HG03442 (cell line): ENCODE measurements around the gene WNT7B.

ENCODE experiments used
- ATAC-seq: cut with Tn5 transposase; IDR thresholded peaks from one replicate; pipeline ENCODE4 v1.9.1; 2021; ENCODE audit warnings: mild to moderate bottlenecking, moderate library complexity; ENCODE audit not compliant: unreplicated experiment

The WNT7B gene

DNA sequence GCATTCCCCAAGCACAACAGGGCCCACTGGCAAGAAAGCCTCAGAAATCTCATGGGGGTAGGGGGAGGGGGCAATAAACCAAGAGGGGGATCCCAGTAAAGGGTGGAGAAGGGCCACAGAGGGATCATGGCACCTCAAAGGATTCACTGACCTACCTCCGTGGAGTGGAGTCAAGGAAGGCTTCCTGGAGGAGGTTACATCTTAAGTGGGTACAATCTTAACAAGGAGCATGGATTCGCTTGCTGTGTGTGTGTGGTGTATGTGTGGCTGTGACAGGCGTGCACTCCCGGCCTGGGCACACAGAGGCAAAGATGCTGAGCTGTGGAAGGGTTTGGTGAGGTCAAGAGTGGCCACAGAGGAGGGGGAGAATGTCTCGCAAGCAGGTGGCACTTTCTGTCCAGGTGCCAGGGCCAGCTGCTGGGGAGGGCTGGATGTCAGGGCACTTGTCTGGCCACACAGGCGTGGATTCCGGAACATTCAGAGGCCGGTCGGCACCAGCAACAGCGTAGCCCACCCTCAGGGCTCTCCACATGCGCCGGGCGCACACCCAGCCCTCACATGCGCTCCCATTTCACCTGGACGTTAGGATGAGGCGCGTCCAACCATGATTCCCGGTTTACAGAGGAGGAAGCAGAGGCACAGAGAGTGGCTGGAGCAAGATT is 43.3 kb downstream of the WNT7B start:
- ATAC-seq: no peak

GRCh38 chr22:45932071-45932470 is 44.9 kb downstream of the WNT7B start:
- ATAC-seq: no peak

DNA sequence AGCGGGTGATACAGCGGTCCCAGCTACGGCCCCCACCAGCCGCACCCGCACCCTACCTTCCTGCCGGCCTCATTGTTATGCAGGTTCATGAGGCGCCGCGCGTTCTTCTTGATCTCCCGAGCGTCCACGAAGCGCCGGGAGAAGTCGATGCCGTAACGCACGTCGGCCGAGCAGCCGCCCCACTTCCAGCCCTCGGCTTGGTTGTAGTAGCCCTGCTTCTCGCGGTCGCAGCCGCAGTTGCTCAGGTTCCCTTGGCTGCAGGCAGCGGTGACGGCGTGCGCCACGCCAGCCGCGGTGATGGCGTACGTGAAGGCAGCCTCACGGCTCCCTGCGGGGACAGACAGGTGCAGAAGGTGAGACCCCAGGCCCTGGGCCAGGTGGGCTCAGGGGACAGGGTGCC is 45.9 kb downstream of the WNT7B start:
- ATAC-seq: no peak

GRCh38 chr22:45930324-45930723 is 46.6 kb downstream of the WNT7B start:
- no peak for ATAC-seq

- no peak for ATAC-seq
Measured at GRCh38 chr22:45929649-45930048, 47.3 kb downstream of the WNT7B start.

- no peak for ATAC-seq
Measured at GRCh38 chr22:45928726-45929368, 48.1 kb downstream of the WNT7B start.

DNA sequence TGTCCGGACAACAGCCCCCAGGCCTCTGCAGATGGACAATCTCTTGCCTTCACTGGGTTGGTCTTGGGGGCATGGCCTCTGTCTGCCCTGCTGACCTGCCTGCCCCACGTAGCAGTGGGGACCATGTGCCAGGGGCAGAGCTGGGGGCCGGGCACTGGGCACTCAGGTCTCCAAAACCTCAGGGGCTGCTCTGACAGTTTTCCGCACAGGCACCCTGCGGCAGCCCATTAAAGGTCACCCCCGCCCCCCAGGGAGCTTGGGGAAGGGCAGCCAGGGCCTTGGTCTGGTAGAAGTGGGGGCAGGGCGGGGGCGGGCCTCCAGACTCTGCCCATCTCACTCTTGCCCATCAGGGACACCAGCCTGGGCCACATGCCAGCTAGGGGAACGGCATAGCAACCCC is 49.9 kb downstream of the WNT7B start:
- ATAC-seq: no peak

DNA sequence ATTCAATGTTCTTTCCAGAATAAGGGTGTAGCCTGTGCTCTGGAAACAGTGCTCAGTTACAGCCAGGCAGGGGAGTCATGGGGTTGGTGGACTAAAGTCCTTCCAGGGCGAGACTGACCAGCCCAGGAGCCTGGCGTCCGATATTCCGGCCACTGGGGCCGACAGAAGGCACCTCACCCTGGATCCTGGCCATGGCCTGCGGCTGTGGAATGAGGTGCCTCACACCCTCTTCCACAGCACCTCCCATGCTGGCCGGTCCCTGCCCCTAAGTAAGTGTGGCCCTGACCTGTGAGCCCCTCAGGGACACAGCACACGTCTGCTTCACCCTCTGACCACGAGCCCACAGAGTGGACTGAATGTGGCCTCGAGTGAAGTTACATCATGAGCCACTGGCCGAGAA is 50.5 kb downstream of the WNT7B start:
- ATAC-seq: no peak

DNA sequence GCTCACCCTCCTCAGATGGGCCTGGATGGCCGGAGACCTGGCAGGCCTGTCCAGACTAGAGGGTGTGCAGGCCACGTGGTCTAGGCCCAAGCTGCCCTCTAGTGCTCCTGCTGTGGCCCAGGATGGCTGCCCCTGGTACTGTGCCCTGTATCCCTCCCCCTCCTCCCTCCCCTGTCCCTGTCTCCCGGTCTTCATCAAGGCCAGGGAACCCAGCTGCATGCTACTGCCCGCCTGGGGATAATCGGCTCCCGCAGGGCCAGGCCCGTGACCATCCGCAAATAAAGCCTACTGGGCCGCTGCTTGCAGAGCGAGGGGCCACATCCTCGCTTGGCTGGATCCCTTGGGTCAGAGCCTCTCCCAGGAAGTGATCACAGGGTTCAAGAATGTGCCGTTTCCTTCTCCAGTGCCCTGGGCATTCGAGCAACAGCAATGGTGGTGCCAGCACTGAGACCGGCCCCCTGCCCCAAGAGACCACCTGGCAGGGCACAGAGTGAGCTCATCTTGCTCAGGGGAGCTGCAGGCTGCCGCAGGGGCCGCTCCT is 51.1 kb downstream of the WNT7B start:
- ATAC-seq: no peak

DNA sequence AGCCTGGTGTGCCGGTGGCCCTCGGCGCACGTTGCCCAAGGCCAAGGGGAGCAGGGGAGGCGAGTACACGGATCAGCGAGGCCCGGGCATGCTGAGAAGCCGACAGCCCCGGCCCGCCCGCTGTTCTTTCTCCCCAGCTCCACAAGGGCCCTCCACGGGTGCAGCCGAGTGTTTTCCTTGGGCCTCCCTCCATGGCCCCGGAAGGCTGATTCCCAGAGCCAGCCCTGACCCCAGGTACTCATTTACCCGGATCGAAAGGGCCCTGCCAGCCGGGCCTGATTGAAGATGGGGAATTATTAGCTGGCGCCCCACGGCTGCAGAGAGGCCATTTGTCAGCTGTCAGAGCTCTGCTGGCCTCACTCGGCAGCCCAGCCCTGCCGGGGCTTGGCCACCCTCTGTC is 53.1 kb downstream of the WNT7B start:
- no peak for ATAC-seq

GRCh38 chr22:45923212-45923611 is 53.8 kb downstream of the WNT7B start:
- no peak for ATAC-seq

DNA sequence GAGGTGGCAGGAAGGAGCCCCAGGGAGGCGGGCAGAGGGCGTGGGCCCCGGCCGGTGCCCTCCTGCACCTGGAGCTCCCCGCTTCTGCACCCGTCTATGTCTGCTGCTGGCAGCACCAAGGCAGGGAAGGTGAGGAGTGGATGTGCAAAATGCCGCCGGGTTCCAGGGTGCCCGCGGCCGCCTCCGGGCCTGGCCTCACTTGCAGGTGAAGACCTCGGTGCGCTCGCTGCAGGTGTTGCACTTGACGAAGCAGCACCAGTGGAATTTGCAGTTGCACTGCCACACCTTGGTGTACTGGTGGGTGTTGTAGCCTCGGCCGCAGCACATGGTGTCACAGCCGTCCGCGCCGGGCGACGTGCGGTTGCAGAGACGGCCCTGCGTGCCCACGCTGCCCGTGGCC is 54.3 kb downstream of the WNT7B start:
- ATAC-seq: no peak

- no peak for ATAC-seq
Measured at GRCh38 chr22:45922256-45922655, 54.7 kb downstream of the WNT7B start.

DNA sequence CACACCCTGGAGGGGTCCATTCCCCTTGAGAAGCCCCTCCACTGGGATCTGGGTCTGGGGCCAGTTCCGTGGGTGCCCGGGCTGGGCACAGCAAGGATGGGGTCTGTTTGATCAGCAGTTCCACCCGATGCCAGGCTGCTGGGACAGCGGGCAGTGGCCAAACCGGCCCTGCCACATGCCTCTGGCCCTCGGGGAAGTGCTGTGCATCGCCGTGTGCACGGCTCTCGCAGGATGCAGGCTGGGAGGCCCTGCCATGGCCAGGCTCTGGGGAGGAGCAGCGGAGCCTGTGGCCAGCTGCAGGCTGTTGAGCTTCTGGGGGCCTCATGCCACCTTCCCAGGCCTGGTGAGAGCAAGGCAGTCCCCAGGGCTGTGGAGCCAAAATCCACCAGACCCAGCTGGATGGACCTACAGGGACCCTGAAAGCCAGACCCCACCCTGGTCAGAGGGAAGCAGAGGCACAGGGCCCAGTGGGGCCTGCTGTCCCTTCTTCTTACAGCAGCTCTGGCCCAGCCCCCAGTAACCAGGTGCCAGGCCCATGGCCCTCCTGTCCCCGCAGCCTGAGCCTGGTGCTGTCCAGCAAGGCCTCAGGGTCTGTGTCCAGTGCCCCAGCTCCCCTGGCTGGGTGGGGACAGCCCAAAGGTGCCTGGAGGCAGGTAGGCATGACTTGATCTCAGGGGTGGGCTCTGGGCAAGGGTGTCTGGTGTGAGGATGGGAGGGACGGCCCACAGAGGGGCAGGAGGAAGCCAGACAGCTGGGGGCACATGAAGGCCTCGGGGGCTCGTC is 57.3 kb downstream of the WNT7B start:
- ATAC-seq: no peak

- no peak for ATAC-seq
Measured at GRCh38 chr22:45918459-45919370, 58.2 kb downstream of the WNT7B start.

DNA sequence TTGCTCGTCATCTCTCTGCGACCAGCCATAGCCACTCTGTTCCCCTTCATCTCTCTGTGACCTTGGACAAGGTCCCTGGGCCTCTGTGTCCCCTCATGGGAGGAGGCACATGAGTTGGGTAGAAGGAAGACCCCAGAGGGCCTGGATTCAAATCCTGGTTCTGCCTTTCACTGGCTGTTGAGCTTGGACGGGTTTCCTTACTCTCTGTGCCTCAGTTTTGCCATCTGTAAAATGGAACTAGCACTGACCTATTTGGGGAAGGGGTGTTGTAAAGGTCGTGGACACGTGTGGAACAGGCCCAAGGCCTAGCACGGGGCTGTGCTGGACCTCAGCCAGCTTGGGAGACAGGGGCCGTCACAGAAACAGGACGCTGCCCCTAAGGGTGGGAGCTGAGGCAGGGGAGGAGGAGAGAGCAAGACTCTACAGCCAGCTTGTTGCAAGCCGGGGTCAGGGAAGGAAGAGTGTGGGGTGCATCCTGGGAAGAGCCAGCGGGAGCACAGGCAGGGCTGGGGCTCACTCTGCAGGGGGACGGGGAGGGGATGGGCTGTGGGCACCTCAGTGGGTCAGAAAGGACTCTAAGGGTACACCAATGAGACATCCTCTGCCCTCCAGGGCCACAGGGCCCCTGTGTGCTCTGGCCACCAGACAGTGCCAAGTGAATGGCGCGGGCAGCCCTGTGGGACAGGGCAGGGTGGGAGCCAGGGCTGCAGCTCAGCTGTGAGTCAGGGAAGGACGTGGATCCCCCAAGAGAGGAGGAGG is 59.1 kb downstream of the WNT7B start:
- no peak for ATAC-seq

DNA sequence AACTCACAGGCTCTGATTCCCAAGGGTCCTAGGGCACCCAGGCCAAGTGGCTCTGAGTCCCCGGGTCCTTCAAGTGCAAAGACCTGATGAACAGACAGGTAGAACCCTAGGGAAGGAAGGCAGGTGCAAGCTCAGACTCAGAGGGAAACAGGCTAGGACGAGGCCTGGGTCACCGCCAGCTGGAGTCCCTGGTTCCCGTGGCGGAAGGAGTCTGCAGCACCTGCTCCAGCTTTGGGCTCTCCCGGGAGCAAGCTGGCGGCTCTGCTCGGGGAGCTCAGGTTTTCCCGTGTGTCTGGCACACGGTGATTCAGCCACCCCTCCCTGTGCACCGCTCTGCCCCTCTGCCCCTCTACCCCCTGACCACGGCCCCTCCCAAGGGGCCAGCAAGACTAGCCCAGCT is 59.8 kb downstream of the WNT7B start:
- no peak for ATAC-seq

- ATAC-seq: no peak
Measured at GRCh38 chr22:45916515-45916914, 60.4 kb downstream of the WNT7B start.

GRCh38 chr22:45915841-45916240 is 61.1 kb downstream of the WNT7B start:
- ATAC-seq: no peak

DNA sequence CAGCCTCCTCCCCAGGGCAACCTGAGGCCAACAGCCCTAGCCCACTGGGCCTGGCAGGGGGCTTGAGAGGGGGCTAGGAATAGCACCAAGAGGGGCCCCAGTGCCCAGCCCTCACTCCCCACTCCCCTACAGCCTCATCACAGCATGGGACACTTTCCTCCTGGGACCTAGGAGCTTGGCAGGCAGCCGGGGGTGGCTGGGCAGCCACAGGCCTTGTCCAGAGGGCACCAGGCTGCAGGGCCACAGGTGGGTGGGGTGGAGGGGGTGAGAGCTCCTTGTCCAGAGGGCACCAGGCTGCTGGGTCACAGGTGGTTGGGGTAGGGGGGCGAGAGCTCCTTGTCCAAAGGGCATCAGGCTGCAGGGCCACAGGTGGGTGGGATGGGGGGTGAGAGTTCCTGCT is 61.8 kb downstream of the WNT7B start:
- no peak for ATAC-seq
